ENCODE results near the gene ZBTB17. TPM values are rescaled to one million over a fixed set of nuclear protein-coding genes. Genes with fewer than 3 reads are reported as not detected.

The ZBTB17 gene
- total RNA-seq, 1 donor from 2014 or later = 33.6 TPM

- Mint-ChIP-seq H3K4me3 (ENCODE audit: unreplicated experiment) (no peak overlapping the region), H3K36me3 (ENCODE audit: low read depth, unreplicated experiment) (peaks cover 21% of the 10 kb centered on the region), H3K9me3 (ENCODE audit: unreplicated experiment) (no peaks in the 10 kb centered on the region), H3K27me3 (ENCODE audit: unreplicated experiment) (peaks cover 16% of the 10 kb centered on the region), H3K27ac (ENCODE audit: unreplicated experiment) (no peak overlapping the region), H3K4me1 (ENCODE audit: unreplicated experiment) (peaks cover 18% of the 10 kb centered on the region)
- TF ChIP-seq CTCF (IDR thresholded peaks at IDR 0.05; ENCODE audit: unreplicated experiment) = no peak
- DNase-seq (ENCODE audit: low spot score) = no peak
Measured at GRCh38 chr1:15947382-15948090, 28.4 kb downstream of the ZBTB17 start.

GRCh38 chr1:15946571-15947381 lies 29.1 kb downstream of the ZBTB17 start:
- Mint-ChIP-seq H3K4me1 (ENCODE audit: unreplicated experiment) (peaks cover 10% of the 10 kb centered on the region), H3K4me3 (ENCODE audit: unreplicated experiment) (no peak overlapping the region), H3K27me3 (ENCODE audit: unreplicated experiment) (peaks cover 17% of the 10 kb centered on the region), H3K36me3 (ENCODE audit: low read depth, unreplicated experiment) (peaks cover 25% of the 10 kb centered on the region), H3K9me3 (ENCODE audit: unreplicated experiment) (no peaks in the 10 kb centered on the region), H3K27ac (ENCODE audit: unreplicated experiment) (no peak overlapping the region)
- DNase-seq (ENCODE audit: low spot score) = no peak
- TF ChIP-seq CTCF (IDR thresholded peaks at IDR 0.05; ENCODE audit: unreplicated experiment) = no peak

GRCh38 chr1:15945832-15946448 lies 30.0 kb downstream of the ZBTB17 start:
- no peak overlapping the region for H3K27ac Mint-ChIP-seq (ENCODE audit: unreplicated experiment)
- H3K4me3 Mint-ChIP-seq (ENCODE audit: unreplicated experiment) = no peak overlapping the region
- H3K4me1 Mint-ChIP-seq (ENCODE audit: unreplicated experiment) = peaks cover 3% of the 10 kb centered on the region
- peaks cover 17% of the 10 kb centered on the region for H3K27me3 Mint-ChIP-seq (ENCODE audit: unreplicated experiment)
- H3K36me3 Mint-ChIP-seq (ENCODE audit: low read depth, unreplicated experiment) = peaks cover 25% of the 10 kb centered on the region
- no peaks in the 10 kb centered on the region for H3K9me3 Mint-ChIP-seq (ENCODE audit: unreplicated experiment)
- TF ChIP-seq CTCF (IDR thresholded peaks at IDR 0.05; ENCODE audit: unreplicated experiment) = no peak
- no peak for DNase-seq (ENCODE audit: low spot score)

GRCh38 chr1:15945011-15945831 lies 30.7 kb downstream of the ZBTB17 start:
- H3K9me3 Mint-ChIP-seq (ENCODE audit: unreplicated experiment) = no peaks in the 10 kb centered on the region
- no peak overlapping the region for H3K27ac Mint-ChIP-seq (ENCODE audit: unreplicated experiment)
- DNase-seq (ENCODE audit: low spot score) = no peak
- H3K4me3 Mint-ChIP-seq (ENCODE audit: unreplicated experiment) = no peak overlapping the region
- TF ChIP-seq CTCF (IDR thresholded peaks at IDR 0.05; ENCODE audit: unreplicated experiment) = no peak
- H3K4me1 Mint-ChIP-seq (ENCODE audit: unreplicated experiment) = no peaks in the 10 kb centered on the region
- peaks cover 25% of the 10 kb centered on the region for H3K36me3 Mint-ChIP-seq (ENCODE audit: low read depth, unreplicated experiment)
- H3K27me3 Mint-ChIP-seq (ENCODE audit: unreplicated experiment) = peaks cover 18% of the 10 kb centered on the region
